GM18499 (cell line): ENCODE results near the gene XRN2.

Experiments used
- ATAC-seq: cut with Tn5 transposase; IDR thresholded peaks from one replicate; pipeline ENCODE4 v1.9.1; 2021; ENCODE audit warnings: moderate number of reproducible peaks; ENCODE audit not compliant: insufficient read depth, unreplicated experiment

Gene XRN2

DNA sequence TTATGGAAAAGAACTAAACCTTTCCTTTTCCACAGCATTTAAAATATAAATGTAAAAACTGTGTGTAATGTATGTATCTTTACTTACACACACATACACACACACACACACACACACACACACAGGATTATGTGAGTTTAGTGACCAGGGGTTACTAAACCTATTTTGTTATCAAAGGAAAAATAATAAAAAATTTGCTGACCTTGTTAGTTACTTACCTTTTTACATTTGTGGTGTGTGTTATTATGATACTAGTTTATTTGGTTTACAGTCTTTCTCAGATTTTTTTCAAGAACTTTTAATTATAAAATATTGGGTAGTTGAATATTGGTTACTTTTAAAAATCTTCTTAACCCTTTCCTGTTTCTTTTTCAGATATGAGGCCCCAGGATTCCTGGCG lies 78.5 kb downstream of the XRN2 start:
- no peak for ATAC-seq

DNA sequence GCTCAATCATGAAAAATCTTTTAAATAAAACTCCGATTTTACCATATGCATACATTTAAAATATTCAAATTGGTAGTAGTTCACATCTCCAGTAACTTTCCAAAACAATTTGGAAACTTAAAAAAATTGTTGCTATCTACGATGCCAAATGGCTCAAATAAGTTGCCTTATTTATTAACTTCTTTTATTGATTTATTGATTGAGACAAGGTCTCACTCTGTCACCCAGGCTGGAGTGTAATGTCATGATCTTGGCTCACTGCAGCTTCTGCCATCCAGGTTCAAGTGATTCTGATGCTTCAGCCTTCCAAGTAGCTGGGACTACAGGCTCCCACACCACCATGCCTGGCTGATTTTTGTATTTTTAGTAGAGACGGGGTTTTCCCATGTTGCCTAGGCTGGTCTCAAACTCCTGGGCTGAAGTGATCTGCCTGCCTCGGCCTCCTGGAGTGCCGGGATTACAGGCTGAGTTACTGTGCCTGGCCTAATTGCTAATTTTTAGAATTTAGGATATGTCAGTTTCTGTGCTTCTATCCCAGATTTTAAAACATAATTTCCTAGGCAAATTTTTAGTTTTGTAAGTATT lies 81.3 kb downstream of the XRN2 start:
- no peak for ATAC-seq

DNA sequence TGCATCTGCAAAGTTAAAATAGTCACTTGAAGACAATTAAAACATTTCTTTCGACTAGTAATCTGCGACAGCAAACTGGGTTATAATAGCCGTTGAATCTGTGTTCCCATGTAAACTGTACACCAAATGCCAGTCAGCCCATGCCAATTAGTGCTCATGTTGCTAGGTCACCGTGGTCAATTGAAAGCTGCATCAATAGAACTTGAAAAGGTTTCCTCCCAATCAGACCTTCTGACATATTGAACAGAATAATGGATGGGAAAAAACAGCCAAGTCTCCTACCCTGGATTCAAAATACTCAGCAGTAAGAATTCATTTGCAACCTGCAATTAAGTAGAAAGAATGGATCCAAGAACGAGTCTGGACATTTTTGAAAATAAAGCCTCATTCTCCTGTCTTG lies 83.0 kb downstream of the XRN2 start:
- no peak for ATAC-seq

DNA sequence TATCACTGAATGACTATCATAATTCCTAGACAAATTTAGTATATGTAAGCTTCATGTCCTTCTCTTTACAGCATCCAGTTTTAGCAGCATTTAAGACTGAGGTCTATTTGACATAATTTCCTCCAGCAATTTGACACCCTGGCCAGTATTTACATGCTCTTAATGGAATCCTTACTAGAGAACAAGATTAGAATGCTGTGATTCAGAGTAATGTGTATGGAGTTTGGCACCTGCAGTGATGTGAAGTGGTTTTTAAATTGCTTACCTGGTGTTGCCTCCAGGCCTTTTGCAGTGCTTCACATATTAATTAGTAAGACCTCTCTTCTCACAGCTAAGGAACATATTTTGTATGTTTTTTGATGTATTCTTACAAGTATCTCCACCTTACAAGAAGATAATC lies 84.4 kb downstream of the XRN2 start:
- no peak for ATAC-seq

DNA sequence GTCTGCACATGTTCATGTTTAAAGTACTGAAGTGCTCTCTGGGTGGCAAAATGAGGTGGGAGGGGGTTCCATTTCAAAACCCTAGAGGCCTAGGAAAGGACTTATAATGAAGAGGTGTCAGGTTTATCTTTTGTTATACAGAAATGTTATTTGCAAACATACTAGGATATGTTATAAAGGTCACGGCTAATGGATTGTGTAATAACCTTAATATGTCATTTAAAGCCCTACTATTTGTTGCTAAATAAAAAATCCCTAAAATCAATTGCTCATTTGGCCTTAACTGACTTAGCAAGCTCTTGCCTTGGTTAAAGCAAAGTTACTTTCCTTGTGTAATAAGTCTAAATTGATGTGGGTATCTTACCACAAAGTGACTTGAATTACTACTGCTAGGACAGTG lies 85.4 kb downstream of the XRN2 start:
- no peak for ATAC-seq

DNA sequence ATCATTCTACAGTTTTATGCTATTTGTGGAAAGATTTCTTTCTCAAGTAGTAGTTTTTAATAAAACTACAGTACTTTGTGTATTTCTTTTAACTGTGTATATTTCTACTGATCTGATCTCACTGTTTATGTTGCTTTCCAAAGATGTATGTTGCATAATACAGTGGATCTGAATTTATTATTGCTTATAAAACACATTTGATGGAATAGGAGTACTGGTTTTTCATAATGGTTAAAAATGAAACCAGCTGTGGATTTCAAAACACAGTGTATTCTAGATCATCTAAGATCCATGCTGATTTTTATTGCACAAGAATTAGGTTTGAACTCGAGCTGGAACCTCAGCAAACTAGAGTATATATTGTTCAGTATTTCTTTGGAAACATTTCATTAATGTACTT lies 86.2 kb downstream of the XRN2 start:
- no peak for ATAC-seq

DNA sequence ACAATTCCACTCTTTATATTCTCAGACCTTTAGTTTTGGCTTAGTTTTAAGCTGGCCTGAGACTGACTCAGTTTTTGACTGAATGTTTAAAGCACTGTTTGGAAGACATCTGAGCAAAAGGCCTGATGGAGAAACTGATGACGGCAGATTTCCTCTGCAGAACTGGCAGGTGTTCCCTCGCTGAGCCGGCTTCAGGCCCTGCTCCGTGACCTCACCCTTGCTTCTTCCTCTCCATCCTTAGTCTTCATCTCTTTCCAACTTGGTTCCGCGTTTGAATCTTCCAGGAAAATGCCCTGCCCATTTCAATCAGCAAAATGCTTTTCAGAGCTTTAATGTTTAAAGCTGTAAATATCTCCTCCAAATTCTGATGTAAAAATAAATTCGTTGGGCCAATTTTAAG lies 87.6 kb downstream of the XRN2 start:
- no peak for ATAC-seq

DNA sequence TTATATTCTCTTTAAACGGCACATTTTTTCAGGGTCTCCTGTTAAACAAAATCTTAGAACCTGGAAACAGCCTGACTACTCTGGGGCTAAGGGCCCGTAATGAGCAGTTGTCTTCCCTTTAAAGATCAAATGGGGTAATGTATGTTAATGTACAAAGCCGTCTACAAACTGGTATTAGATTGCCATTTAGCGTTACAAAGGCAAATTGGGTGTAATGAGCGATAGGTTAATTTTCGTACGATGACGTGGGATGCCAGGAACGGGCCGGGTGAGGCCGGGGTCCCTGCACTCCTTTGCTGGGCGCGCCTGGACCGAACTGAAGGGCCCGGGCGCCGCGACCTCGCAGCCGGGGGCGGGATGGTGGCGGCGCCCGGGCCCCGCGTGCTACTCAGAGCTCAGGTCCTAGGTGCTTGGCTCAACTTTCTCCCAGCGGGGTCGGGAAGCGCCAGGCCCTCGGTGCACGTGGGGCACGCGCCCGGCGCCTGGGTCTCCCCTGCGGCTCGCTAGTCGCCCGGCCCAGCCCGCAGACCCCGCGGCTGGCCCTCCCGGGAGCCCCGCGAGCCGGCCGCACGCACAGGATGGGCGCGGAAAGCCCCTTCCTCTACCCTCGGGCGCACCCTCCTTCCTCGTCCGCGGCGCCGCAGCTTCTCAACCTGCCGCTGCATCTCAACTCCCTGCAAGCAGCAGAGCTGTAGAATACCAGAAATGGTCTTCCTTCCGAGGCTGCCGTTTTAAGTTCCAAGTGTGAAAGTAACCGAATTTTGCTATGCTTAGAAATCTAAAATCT lies 88.2 kb downstream of the XRN2 start:
- ATAC-seq, result no peak

DNA sequence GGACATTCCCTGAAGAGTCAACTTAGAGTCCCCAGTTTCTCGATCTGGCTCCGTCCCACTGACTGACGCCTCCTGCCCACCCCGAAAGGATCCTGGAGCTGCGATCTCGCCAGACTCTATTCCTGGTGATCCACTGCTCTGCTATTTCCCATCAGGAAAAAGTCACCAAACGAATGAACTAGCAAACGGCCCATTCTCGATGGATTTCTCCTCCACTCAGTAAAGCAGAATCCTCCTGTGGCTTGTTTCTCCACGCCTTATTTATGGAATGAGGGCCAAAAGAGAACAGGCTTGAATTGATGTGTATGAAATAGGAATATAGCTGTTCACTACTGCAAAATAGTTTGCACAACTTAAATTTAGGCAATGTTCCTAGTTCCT lies 88.8 kb downstream of the XRN2 start:
- no peak for ATAC-seq

DNA sequence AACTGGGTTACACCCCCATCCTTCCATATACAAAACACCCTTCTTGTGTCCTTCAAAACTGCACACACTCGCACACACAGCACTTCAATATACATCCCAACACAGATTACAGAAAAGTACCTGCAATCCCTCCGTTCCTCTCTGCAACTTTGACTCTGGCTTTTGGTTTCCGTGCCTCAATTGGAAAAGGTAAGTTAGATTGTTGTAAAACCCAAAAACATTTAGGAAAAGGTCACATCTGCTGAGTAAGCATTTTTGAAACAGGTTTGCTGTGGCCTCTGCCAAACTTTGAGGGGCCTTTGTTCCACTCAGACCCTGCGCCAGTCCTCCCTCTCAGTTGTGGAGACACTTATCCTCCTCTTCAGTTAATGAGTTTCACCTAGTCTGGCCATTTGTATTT lies 90.0 kb downstream of the XRN2 start:
- no peak for ATAC-seq

DNA sequence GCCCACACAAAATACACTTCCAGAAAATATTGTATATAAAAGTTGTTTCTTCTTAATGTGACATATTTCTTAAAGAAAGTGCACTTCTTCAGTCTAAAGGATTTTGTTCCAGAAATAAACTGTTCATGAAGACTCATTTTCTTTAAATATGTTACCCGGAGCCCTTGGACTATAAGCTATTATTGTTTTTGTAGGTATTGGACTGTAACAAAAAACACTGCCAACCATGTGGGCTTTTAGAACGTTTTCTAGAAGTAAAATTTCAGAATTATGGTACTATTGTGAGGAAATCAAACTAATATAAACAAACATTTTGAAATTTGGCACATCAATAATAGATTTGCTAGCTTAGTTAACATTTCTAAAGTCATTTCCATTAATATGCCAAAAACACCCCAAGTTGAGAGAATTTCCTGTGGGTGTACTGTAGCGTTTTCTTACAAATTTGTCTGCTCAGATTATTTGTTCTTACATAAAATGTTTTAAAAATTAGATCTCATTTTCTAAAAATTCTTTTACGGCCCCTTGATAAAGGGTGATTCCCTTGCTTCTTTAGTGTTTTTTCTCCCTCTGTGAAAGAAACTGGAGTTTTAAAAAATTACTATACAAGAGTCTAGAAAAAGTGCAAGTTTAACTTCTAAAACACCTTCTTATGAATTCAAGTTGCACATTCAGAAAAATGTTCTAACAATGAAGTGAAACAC lies 90.8 kb downstream of the XRN2 start:
- no peak for ATAC-seq

DNA sequence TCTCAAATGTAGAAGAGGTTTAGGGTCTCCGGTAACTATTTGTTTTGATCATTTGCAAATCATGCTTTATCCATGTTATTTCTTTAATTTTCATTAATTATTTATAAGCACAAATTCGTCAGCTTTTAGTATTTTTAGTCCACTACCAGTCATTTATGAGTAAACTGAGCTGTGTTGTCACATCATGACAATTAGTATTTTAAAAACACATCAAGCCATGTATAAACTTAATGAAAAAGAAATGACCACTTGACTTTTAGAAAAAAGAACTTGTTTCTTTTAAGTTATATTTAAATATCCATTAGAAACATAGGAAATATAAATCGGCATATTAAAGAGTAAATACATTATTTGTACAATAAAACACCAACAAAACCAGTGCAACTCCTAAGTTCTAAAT lies 91.4 kb downstream of the XRN2 start:
- no peak for ATAC-seq

DNA sequence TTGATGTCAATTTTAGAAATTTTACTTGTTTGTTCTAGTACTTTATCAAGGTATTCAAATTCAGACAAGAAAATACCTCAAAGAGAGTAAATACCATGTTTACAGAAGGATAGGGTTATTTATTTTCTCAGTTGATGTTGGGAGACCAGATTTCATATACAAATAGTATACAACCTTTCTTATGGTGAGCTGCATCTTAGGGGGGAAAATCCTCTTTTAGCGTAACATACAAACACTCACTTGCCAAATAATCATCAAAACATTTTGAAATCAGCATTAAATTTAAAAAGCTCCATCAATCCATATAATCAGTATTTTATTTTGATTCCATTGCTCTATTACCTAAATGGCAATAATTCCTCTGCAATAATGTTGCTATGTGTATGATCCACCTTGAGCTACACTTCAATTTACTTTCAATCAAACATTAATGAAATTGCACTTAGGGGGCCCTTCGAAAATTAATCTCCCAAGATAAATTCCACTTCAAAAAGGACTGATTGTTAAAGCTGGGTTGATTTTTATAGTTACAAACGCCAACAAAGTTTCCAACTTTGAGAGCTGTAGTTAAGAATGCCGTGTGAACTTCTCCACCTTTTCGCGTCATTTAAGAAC lies 92.0 kb downstream of the XRN2 start:
- ATAC-seq, result no peak

DNA sequence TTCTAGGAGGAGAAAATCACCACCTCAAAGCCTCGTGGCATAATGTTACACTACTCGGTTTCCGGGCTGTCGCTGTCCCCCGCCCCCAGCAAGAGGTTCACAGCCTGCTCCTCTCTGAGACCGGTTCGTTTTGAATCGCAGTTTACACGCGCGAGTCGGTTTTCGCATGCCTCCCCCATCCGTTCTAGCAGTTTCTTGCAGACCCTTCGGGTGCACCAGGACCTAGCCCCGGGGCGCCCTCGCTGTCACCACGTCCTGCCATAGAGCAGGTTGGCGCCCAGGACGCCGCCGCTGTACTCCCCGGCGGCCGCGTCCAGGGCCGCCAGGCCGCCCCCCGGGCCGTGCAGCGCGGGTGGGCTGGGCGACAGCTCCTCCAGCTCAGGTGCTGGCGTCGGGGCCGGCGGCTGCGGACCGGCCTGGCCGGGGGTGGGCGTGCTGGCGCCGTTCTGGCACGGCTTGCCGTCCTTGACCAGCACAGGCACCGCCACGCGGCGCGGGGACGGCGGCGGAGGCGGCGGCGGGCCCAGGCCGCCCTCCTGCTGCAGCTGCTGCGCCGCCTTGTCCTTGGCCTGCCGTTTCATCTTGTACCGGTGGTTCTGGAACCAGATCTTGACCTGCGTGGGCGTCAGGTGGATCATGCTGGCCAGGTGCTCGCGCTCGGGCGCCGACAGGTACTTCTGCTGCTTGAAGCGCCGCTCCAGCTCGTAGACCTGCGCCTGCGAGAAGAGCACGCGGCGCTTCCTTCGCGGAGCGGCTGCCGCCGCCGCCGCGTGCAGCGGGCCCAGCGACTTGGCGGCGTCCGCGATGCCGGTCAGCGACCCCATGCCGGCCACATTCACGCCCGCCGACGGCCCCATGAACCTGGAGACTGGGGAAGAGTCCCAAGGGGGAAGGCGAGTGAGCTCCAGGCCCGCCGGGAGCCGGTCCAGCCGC lies 92.8 kb downstream of the XRN2 start:
- ATAC-seq, result no peak

DNA sequence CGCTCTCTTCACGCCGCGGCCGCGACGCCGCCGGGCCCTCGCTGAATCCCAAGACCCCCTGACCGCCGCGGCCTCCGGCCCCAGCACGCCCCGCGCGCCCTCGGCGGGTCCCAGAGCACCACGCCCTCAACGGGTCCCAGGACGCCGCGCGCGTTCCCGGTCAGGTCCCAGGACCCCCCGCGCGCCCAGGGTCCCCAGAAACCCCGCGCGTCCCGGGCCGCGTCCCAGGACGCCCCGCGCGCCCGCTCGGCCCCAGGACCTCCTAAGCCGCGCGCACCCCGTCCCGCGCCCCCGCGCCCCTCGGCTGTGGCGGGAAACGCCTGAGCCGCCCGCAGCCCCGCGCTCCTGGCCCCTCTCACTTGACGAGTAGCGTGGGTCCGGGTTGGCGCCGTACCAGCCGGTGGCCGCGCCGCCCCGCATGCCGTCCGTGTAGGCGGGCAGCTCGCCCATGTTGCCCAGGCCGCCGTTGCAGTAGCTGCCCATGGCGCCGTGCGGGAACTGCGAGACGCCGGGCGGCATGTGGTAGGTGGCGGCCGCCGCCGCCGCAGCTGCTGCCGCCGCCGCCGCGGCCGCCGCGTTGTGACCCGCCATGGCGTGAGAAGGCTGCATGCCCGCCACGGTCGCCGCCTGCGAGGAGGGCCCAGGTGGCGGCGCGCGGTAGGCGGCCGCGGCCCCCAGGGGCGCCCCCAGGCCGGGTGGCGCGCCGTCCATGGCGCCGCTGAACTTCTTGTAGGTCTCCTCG lies 93.6 kb downstream of the XRN2 start:
- no peak for ATAC-seq

DNA sequence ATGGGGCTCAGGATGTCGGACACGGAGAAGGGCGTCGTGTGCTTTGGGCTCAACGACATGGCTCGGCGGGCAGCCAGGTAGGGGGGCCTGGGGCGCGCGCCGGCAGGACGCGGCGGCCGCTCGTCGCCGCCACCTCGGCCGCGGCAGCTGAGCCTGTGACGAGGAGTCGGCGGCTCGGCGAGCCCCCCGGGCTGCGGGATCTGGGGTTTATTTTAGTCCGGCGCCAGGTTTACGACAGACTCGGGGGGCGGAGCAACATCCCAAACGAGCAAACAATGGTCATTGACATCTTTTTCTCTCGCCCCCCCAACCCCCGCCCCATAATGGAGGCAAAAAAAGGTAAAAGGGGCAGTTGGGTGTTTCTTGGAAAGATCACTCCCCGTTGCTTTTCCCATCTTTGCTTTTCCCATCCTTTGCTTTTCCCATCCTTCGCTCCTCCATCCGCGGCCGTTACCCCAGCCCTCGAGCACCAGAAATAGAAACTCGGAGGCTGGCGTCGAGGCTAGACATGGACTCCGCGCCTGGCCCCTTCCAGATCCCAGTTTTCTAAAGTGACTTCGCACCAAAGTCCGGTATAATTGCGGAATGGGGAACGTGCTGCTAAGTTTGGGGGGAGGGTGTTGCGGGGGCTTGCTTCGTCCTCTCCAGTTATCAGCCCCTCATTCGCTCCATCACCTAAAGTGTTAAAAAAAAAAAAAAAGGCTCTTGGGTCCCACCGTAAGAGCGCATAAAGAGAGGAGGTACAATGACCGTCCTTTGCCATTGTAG lies 94.4 kb downstream of the XRN2 start, which contains the start of gene NKX2-4:
NKX2-4 (minus strand) TSS at position 186 of the 768 bp plus-strand sequence; CDS start at position 59, 127 bp downstream.
- ATAC-seq, result no peak

DNA sequence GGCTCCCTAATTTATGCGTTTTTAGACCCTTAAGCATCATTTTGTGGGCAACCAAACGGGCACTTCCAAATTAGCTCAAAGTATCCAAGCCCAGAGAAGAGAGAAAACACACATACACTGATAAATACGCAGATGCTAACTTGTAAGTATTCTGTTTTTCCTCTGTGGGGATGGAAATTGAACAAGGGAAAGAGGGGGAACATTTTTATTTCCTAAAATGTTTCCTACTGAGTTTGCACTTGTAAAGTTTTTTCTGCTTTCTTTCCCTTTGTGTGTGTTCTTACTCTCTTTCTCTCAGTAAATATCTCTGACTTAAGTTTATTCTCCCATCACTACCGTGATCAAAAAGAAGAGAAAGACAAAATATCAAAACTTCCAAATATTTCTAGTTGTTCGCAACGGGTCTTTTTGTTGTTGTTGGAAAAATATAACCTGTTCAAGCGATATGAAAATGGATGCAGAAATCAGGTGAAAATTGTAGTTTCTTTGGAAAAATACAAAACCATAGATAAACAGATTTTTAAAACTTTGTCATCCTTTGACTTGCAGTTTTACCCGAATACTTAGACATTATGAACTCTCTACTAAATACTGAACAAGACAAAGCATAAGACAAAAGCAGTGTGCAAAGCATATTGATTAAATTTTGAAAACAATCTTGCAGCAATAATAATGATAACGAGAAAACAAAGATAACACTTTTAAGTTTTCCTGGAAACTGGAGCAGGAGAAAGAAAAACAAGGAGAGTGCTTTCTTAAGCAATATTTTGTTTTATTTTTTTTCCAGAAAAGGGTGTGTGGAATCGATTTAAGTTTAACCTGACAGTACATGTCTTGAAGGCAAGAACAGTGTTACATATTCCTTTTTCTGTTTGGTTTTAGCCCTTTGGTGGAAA lies 95.2 kb downstream of the XRN2 start:
- ATAC-seq, result no peak

DNA sequence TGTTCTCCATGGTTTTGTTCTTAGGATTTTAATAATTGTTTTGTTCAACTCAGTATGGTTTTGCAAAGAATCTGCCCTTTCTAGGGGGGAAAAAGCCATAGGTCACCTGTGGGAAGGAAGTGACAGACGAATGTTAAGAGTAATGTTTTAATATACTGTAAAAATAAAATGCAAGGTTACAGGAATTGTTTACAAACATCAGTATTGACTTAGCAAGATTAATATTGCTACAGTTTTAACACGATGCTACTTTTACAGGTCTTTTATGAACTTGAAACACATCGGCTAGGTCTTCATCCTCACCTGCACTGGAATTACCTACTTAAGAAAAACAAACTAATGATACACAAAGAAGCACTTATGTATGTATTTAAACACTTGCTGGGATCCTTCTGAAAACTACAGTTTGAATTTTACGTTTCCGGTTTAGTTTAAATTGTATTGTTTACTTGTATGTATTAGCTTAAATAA lies 95.9 kb downstream of the XRN2 start:
- no peak for ATAC-seq
